H1 (cell line): ENCODE measurements around the gene DENND1A. TPM values are rescaled to one million over a fixed set of nuclear protein-coding genes. Genes with fewer than 3 reads are reported as not detected.

Experiments used
- CTCF ChIA-PET: fragments of 300-600 bp; sonication (Branson Sonifier 250); formaldehyde crosslinking; loops from one replicate; lab custom pipeline; 2021; ENCODE audit not compliant: partially characterized antibody; lab: Charles Lee
- POLR2A ChIA-PET: fragments of 300-600 bp; sonication (Branson Sonifier 250); formaldehyde crosslinking; loops from one replicate; lab custom pipeline; 2021; ENCODE audit warnings: inconsistent platforms; ENCODE audit not compliant: partially characterized antibody; lab: Charles Lee
- DNase-seq, 2 experiments: peaks; one replicate each; pipeline versions ENCODE4 v3.0.0 to v3.0.0-alpha.2; 2010 to 2022; ENCODE audit warnings: low spot score in 2 of 2, low read depth in 1 of 2, mixed read lengths in 1 of 2
- FAIRE-seq: peaks from 2 replicates; lab custom pipeline; 2011; peaks lifted over from hg19 to GRCh38; lab: Jason Lieb, UNC
- H2AFZ ChIP-seq: 2 replicates; pipeline ENCODE4 v1.8.1; 2012; ENCODE audit warnings: low read length, inconsistent platforms
- H2AK5ac ChIP-seq: 2 replicates; pipeline ENCODE4 v1.6.1; 2013; ENCODE audit warnings: low read depth, low read length
- H2BK120ac ChIP-seq: replicated peaks from 2 replicates; pipeline ENCODE3; 2013; ENCODE audit warnings: low read depth, low read length, inconsistent platforms
- H2BK12ac ChIP-seq: 2 replicates; pipeline ENCODE4 v1.6.1; 2013; ENCODE audit warnings: low read depth, low read length
- H2BK15ac ChIP-seq: 2 replicates; pipeline ENCODE4 v1.6.1; 2013; ENCODE audit warnings: low read length
- H2BK20ac ChIP-seq: 2 replicates; pipeline ENCODE4 v1.6.1; 2013; ENCODE audit warnings: low read length
- H2BK5ac ChIP-seq: 2 replicates; pipeline ENCODE4 v1.6.1; 2013; ENCODE audit warnings: low read depth, low read length
- H3K14ac ChIP-seq: 2 replicates; pipeline ENCODE4 v1.6.1; 2013; ENCODE audit warnings: inconsistent platforms; ENCODE audit not compliant: insufficient read length
- H3K18ac ChIP-seq: 2 replicates; pipeline ENCODE4 v1.6.1; 2013; ENCODE audit warnings: low read length; ENCODE audit errors: extremely low read depth
- H3K23ac ChIP-seq: 2 replicates; pipeline ENCODE4 v1.6.1; 2013; ENCODE audit warnings: inconsistent platforms; ENCODE audit not compliant: insufficient read length
- H3K23me2 ChIP-seq: 2 replicates; pipeline ENCODE4 v1.6.1; 2013; ENCODE audit warnings: low read depth, low read length
- H3K27ac ChIP-seq: 2 replicates; pipeline ENCODE4 v1.6.1; 2011; ENCODE audit warnings: low read depth, low read length, inconsistent platforms
- H3K27me3 ChIP-seq, 4 experiments: replicated peaks in 1 of 4; 1 replicate in 1 of 4; 2 replicates in 3 of 4; pipeline versions ENCODE4 v1.6.1 to v1.8.1; 2011 to 2013; ENCODE audit warnings: low read length in 3 of 4, mild to moderate bottlenecking in 3 of 4, inconsistent platforms in 2 of 4, mixed read lengths in 2 of 4, moderate library complexity in 1 of 4; ENCODE audit not compliant: control insufficient read depth in 3 of 4, insufficient read depth in 3 of 4; ENCODE audit errors: extremely low read depth in 1 of 4
- H3K36me3 ChIP-seq, 4 experiments: 2 replicates each; pipeline versions ENCODE4 v1.6.1 to v1.8.1; 2011 to 2013; ENCODE audit warnings: mild to moderate bottlenecking in 4 of 4, low read length in 3 of 4, moderate library complexity in 2 of 4, control low read depth in 1 of 4, inconsistent platforms in 1 of 4; ENCODE audit not compliant: insufficient read depth in 4 of 4, control insufficient read depth in 2 of 4
- H3K4ac ChIP-seq: replicated peaks from 2 replicates; pipeline ENCODE3; 2013; ENCODE audit warnings: low read length, low read depth, mixed read lengths, inconsistent platforms; ENCODE audit not compliant: insufficient read length
- H3K4me1 ChIP-seq, 4 experiments: replicated peaks in 1 of 4; 1 replicate in 1 of 4; 2 replicates in 3 of 4; pipeline versions ENCODE4 v1.6.1 to v1.8.1; 2011 to 2013; ENCODE audit warnings: low read length in 3 of 4, inconsistent platforms in 2 of 4, mixed read lengths in 1 of 4; ENCODE audit not compliant: insufficient read depth in 4 of 4, control insufficient read depth in 3 of 4
- H3K4me2 ChIP-seq, 2 experiments: 2 replicates each; pipeline versions ENCODE4 v1.6.1 to v1.8.1; 2011 to 2013; ENCODE audit warnings: low read depth in 2 of 2, low read length in 2 of 2, control low read depth in 1 of 2, inconsistent platforms in 1 of 2, mild to moderate bottlenecking in 1 of 2; ENCODE audit not compliant: insufficient read depth in 1 of 2
- H3K4me3 ChIP-seq, 4 experiments: fragments of 200-600, 300-600 bp in 1 of 4; sonication (generic), shearing (Covaris generic), sonication (Bioruptor Twin) in 1 of 4; 2 replicates each; pipeline versions ENCODE4 v1.5.1 to v1.8.1; 2011 to 2016; ENCODE audit warnings: low read length in 4 of 4, low read depth in 3 of 4, control low read depth in 2 of 4, inconsistent platforms in 2 of 4, mild to moderate bottlenecking in 2 of 4, mixed read lengths in 1 of 4, moderate library complexity in 1 of 4; ENCODE audit not compliant: insufficient read depth in 2 of 4; ENCODE audit errors: extremely low read depth in 1 of 4
- H3K56ac ChIP-seq: replicated peaks from 2 replicates; pipeline ENCODE3; 2013; ENCODE audit warnings: low read depth, mild to moderate bottlenecking, mixed read lengths, low read length, inconsistent platforms; ENCODE audit not compliant: insufficient read length
- H3K79me1 ChIP-seq: 2 replicates; pipeline ENCODE4 v1.6.1; 2013; ENCODE audit warnings: low read depth, low read length, control low read depth
- H3K79me2 ChIP-seq, 2 experiments: 2 replicates each; pipeline versions ENCODE4 v1.6.1 to v1.8.1; 2012 to 2013; ENCODE audit warnings: low read length in 2 of 2, mild to moderate bottlenecking in 2 of 2, inconsistent platforms in 1 of 2; ENCODE audit not compliant: insufficient read depth in 2 of 2, control insufficient read depth in 1 of 2
- H3K9ac ChIP-seq, 4 experiments: replicated peaks in 1 of 4; 1 replicate in 1 of 4; 2 replicates in 3 of 4; pipeline versions ENCODE4 v1.6.1 to v1.8.1; 2011 to 2013; ENCODE audit warnings: low read depth in 3 of 4, low read length in 3 of 4, control low read depth in 2 of 4, mild to moderate bottlenecking in 2 of 4, moderate library complexity in 2 of 4, inconsistent platforms in 1 of 4; ENCODE audit errors: extremely low read depth in 1 of 4
- H3K9me3 ChIP-seq, 2 experiments: 2 replicates each; pipeline versions ENCODE4 v1.6.1 to v1.8.1; 2012 to 2013; ENCODE audit warnings: mild to moderate bottlenecking in 2 of 2, moderate library complexity in 2 of 2, control low read depth in 1 of 2, inconsistent platforms in 1 of 2, low read depth in 1 of 2, low read length in 1 of 2, mixed read lengths in 1 of 2; ENCODE audit not compliant: insufficient read depth in 2 of 2
- H4K20me1 ChIP-seq, 2 experiments: replicated peaks in 1 of 2; 2 replicates each; pipeline versions ENCODE3 to v1.8.1; 2011 to 2013; ENCODE audit warnings: inconsistent platforms in 2 of 2, low read length in 2 of 2, mild to moderate bottlenecking in 1 of 2; ENCODE audit not compliant: insufficient read depth in 2 of 2, control insufficient read depth in 1 of 2
- H4K5ac ChIP-seq: 2 replicates; pipeline ENCODE4 v1.6.1; 2013; ENCODE audit warnings: low read length, low read depth, mixed read lengths, inconsistent platforms; ENCODE audit not compliant: insufficient read length
- H4K8ac ChIP-seq: 2 replicates; pipeline ENCODE4 v1.8.0; 2013; ENCODE audit warnings: mild to moderate bottlenecking, moderate library complexity, low read length, inconsistent platforms; ENCODE audit not compliant: insufficient read depth; ENCODE audit errors: extremely low read depth
- H4K91ac ChIP-seq: replicated peaks from 2 replicates; pipeline ENCODE3; 2013; ENCODE audit warnings: low read length, mixed read lengths, inconsistent platforms; ENCODE audit not compliant: insufficient read length
- FOSL1 ChIP-seq: IDR thresholded peaks from 2 replicates; pipeline ENCODE4 v1.6.1; 2011; ENCODE audit warnings: mild to moderate bottlenecking, low read depth, low read length, moderate library complexity; ENCODE audit not compliant: insufficient read depth
- GABPA ChIP-seq: IDR thresholded peaks from 2 replicates; pipeline ENCODE4 v1.6.1; 2011; ENCODE audit warnings: mild to moderate bottlenecking, low read length, moderate library complexity, borderline replicate concordance; ENCODE audit not compliant: insufficient read depth
- PHF8 ChIP-seq: fragments of 200-600 bp; sonication (generic); conservative IDR thresholded peaks from 2 replicates; pipeline ENCODE4 v1.7.1; 2012; ENCODE audit warnings: low read depth, mild to moderate bottlenecking, inconsistent platforms, low read length, moderate library complexity
- WGBS, 2 experiments: shearing (Covaris generic) in 1 of 2; methylation state at CpG; one replicate each; pipeline versions ENCODE4 v1.1.6 to v1.1.7; 2013 to 2015; ENCODE audit warnings: low lambda C conversion rate in 2 of 2, mixed read lengths in 2 of 2, inconsistent platforms in 1 of 2, low coverage in 1 of 2, missing lambda C conversion rate in 1 of 2; ENCODE audit not compliant: insufficient replicate concordance in 2 of 2, insufficient coverage in 1 of 2, insufficient read length in 1 of 2; ENCODE audit errors: extremely low coverage in 1 of 2, missing lambda C conversion rate in 1 of 2; 5-methylcytosine and 5-hydroxymethylcytosine counted together
- polyA plus RNA-seq, 7 experiments: library from polyadenylated mRNA; depleted of rRNA in 3 of 7; stranded (reverse) in 5 of 7; unstranded in 2 of 7; fragments of >200 nt in 5 of 7; fragments of 200-250 nt in 2 of 7; gene quantifications; 1 replicate in 5 of 7; 2 replicates in 1 of 7; 4 replicates in 1 of 7; pipeline versions ENCODE4 v1.2.1 to v1.2.3, GENCODE V29; 2011 to 2013; ENCODE audit warnings: missing spikeins in 2 of 7, mixed read lengths in 2 of 7
- total RNA-seq: library from RNA; stranded (reverse); fragmentation: NEBNext Ultra II Directional; extraction: Animal tissue kit (Norgen Biotek cat#: 25700); gene quantifications from 2 replicates; pipeline ENCODE4 v1.2.1, GENCODE V29; 2021

Gene DENND1A
- total and polyA plus RNA-seq, 2 of the 8 experiments (the other 6 are each of a cell fraction or from before 2014, with no cell fraction given) = 24.1 to 26.4 TPM

GRCh38 chr9:123387686-123388085, 542.2 kb downstream of the DENND1A start:
- no peak overlapping the region for H3K18ac ChIP-seq
- H2AFZ ChIP-seq = no peak overlapping the region
- H4K8ac ChIP-seq = no peak overlapping the region
- no peak overlapping the region for H3K4me2 ChIP-seq
- H3K9ac ChIP-seq = no peak overlapping the region
- no peak overlapping the region for H3K4me3 ChIP-seq
- no peak overlapping the region for H2BK15ac ChIP-seq
- no peaks in the 10 kb centered on the region for H4K20me1 ChIP-seq
- no peak overlapping the region for H2BK120ac ChIP-seq
- no peak overlapping the region for H3K4ac ChIP-seq
- POLR2A ChIA-PET = interaction anchor here (0.9 to 2.4 kb wide), 2 partner anchors 25 to 32 kb away, joined by 5 to 7 read pairs; partner anchors contain the start of gene CRB2
- H4K91ac ChIP-seq = no peak overlapping the region
- H3K36me3 ChIP-seq = no peaks in the 10 kb centered on the region; a peak in 1 of 8 replicates
- H3K27ac ChIP-seq = no peak overlapping the region
- H3K14ac ChIP-seq = no peak overlapping the region
- no peaks in the 10 kb centered on the region; a peak in 2 of 7 replicates for H3K27me3 ChIP-seq
- no peak overlapping the region for H2BK12ac ChIP-seq
- H3K56ac ChIP-seq = no peak overlapping the region
- DNase-seq (no peak), FAIRE-seq (no peak)
- CTCF ChIA-PET = interaction anchor here (2.6 to 29.0 kb wide), 4 partner anchors 12 to 29 kb away, joined by 9 to 668 read pairs (median 21); partner anchors contain the start of gene CRB2
- H3K23ac ChIP-seq = no peak overlapping the region
- H2BK5ac ChIP-seq = no peak overlapping the region
- H3K23me2 ChIP-seq = no peaks in the 10 kb centered on the region; the same call in 1 of the 2 replicates
- peaks cover 0 to 8% (median 5%) of the 10 kb centered on the region in 4 experiments; a peak in 5 of 7 replicates for H3K4me1 ChIP-seq
- H3K79me1 ChIP-seq = no peaks in the 10 kb centered on the region
- no peak overlapping the region for H4K5ac ChIP-seq
- H2BK20ac ChIP-seq = no peak overlapping the region
- no peaks in the 10 kb centered on the region for H3K9me3 ChIP-seq
- H3K79me2 ChIP-seq = no peaks in the 10 kb centered on the region
- 83% methylated on average over 14 of the region's 14 CpGs; no CpG with 5 or more reads in 1 of the 2 experiments for WGBS, 2 experiments
- H2AK5ac ChIP-seq = no peak overlapping the region
- TF ChIP-seq PHF8 (no peak), GABPA (no peak), FOSL1 (no peak)
